ENCODE results near the gene GALE. TPM values are rescaled to one million over a fixed set of nuclear protein-coding genes. Genes with fewer than 3 reads are reported as not detected.
A peak's percentile ranks its signal among the peaks of the same experiment; 100 is the strongest.

GALE gene
- total and polyA plus RNA-seq, 2 of the 13 experiments (the other 11 are each of a cell fraction or from before 2014, with no cell fraction given) = 85.2 to 88.4 TPM

- TF ChIP-seq THRA (CRISPR knock-in tag; IDR thresholded peaks at IDR 0.05; ENCODE audit: borderline replicate concordance) = peak; percentile 49
- TF ChIP-seq, protein P1, sequence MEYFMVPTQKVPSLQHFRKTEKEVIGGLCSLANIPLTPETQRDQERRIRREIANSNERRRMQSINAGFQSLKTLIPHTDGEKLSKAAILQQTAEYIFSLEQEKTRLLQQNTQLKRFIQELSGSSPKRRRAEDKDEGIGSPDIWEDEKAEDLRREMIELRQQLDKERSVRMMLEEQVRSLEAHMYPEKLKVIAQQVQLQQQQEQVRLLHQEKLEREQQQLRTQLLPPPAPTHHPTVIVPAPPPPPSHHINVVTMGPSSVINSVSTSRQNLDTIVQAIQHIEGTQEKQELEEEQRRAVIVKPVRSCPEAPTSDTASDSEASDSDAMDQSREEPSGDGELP (IDR thresholded peaks at IDR 0.05; ENCODE audit: borderline replicate concordance, low read depth) = no peak; the same call in 1 of the 2 replicates
- TF ChIP-seq, protein P2, sequence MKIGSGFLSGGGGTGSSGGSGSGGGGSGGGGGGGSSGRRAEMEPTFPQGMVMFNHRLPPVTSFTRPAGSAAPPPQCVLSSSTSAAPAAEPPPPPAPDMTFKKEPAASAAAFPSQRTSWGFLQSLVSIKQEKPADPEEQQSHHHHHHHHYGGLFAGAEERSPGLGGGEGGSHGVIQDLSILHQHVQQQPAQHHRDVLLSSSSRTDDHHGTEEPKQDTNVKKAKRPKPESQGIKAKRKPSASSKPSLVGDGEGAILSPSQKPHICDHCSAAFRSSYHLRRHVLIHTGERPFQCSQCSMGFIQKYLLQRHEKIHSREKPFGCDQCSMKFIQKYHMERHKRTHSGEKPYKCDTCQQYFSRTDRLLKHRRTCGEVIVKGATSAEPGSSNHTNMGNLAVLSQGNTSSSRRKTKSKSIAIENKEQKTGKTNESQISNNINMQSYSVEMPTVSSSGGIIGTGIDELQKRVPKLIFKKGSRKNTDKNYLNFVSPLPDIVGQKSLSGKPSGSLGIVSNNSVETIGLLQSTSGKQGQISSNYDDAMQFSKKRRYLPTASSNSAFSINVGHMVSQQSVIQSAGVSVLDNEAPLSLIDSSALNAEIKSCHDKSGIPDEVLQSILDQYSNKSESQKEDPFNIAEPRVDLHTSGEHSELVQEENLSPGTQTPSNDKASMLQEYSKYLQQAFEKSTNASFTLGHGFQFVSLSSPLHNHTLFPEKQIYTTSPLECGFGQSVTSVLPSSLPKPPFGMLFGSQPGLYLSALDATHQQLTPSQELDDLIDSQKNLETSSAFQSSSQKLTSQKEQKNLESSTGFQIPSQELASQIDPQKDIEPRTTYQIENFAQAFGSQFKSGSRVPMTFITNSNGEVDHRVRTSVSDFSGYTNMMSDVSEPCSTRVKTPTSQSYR (CRISPR knock-in tag; IDR thresholded peaks at IDR 0.05; ENCODE audit: borderline replicate concordance) = peak; percentile 45; the same call in 1 of the 2 replicates
- peak; percentile 36; the same call in 1 of the 2 replicates for TF ChIP-seq ZXDC (CRISPR knock-in tag; IDR thresholded peaks at IDR 0.05)
- peak; percentile 30 for TF ChIP-seq SKI (IDR thresholded peaks at IDR 0.05; ENCODE audit: partially characterized antibody)
- TF ChIP-seq ZFP62 (CRISPR knock-in tag; IDR thresholded peaks at IDR 0.05) = no peak
- no peak for TF ChIP-seq ZBTB37 (CRISPR knock-in tag; IDR thresholded peaks at IDR 0.05)
- TF ChIP-seq ATAD3A (CRISPR knock-in tag; IDR thresholded peaks at IDR 0.05) = no peak
- TF ChIP-seq MIER2 (CRISPR knock-in tag; IDR thresholded peaks at IDR 0.05) = no peak
- TF ChIP-seq MED8 (CRISPR knock-in tag; IDR thresholded peaks at IDR 0.05; ENCODE audit: insufficient replicate concordance) = peak; percentile 57
- TF ChIP-seq, protein P3, sequence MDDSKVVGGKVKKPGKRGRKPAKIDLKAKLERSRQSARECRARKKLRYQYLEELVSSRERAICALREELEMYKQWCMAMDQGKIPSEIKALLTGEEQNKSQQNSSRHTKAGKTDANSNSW (CRISPR knock-in tag; IDR thresholded peaks at IDR 0.05; ENCODE audit: borderline replicate concordance) = no peak
- TF ChIP-seq ZNF782 (CRISPR knock-in tag; IDR thresholded peaks at IDR 0.05; ENCODE audit: borderline replicate concordance) = peak; percentile 54; the same call in 1 of the 2 replicates
- TF ChIP-seq, protein P4, sequence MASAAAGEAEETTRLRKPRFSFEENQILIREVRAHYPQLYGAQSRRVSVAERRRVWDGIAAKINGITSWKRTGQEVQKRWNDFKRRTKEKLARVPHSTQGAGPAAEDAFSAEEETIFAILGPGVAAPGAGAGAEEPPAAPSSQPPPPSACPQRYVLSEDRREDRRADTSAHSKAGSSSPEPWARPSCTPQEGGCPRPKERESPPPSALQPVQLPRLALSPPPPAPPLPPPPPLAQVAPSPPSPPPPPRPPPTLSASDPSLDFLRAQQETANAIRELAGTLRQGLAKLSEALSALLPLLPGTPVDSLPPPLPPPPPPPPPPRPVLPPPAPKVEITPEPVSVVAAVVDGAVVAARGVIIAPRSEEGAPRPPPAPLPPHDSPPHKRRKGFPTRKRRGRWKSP (CRISPR knock-in tag; IDR thresholded peaks at IDR 0.05) = peak; percentile 18; the same call in 1 of the 2 replicates
- TF ChIP-seq ZNF564 (CRISPR knock-in tag; IDR thresholded peaks at IDR 0.05) = no peak; the same call in 1 of the 2 replicates
- TF ChIP-seq ATRX (CRISPR knock-in tag; IDR thresholded peaks at IDR 0.05; ENCODE audit: borderline replicate concordance) = no peak
Observed at GRCh38 chr1:23800400-23801337, at the start of gene GALE (continued).
